ENCODE data around the gene ZNHIT2.

ZNHIT2 gene

DNA sequence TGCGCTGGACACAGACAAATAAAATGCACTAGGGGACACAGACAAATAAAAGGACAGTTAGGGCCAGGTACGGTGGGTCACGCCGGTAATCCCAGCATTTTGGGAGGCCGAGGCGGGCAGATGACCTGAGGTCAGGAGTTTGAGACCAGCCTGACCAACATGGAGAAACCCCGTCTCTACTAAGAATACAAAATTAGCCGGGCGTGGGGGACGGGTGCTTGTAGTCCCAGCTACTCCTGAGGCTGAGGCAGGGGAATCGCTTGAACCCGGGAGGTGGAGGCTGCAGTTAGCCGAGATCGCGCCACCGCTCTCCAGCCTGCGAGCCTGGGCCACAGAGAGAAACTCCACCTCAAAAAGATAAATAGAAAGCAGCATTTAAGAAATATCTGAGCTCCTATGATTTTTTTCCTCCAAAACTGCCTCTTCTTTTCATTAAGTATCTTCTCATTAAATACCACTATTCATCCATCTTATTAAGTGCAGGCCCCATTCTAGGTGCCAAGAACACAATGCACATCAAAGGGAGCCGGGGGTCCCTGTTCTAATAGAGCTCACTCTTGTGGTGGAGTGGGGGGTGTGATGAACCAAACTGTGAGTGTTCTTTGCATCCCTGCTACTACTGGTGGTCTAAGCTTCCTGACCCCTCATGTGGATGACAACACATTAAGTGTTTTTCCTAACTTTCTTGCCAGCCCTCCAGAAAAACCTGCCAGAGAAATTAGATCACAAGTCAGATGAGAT, 766 bp upstream of the ZNHIT2 start:
- Histone ChIP-seq H3K4me3 (replicated peaks; ENCODE audit: insufficient read depth, low read length) (no peak overlapping the region), H3K27me3 (ENCODE audit: insufficient read depth, poor library complexity, severe bottlenecking) (no peaks in the 10 kb centered on the region), H3K27ac (replicated peaks) (no peak overlapping the region)
- DNase-seq (ENCODE audit: low read depth in 1 of 2, low spot score in 1 of 2), result no peak
- TF ChIP-seq POLR2AphosphoS5 (IDR thresholded peaks at IDR 0.05; ENCODE audit: low read depth), result no peak
- TF ChIP-seq SPI1 (IDR thresholded peaks at IDR 0.05; ENCODE audit: borderline replicate concordance, low read depth), result no peak
- TF ChIP-seq, protein P1, sequence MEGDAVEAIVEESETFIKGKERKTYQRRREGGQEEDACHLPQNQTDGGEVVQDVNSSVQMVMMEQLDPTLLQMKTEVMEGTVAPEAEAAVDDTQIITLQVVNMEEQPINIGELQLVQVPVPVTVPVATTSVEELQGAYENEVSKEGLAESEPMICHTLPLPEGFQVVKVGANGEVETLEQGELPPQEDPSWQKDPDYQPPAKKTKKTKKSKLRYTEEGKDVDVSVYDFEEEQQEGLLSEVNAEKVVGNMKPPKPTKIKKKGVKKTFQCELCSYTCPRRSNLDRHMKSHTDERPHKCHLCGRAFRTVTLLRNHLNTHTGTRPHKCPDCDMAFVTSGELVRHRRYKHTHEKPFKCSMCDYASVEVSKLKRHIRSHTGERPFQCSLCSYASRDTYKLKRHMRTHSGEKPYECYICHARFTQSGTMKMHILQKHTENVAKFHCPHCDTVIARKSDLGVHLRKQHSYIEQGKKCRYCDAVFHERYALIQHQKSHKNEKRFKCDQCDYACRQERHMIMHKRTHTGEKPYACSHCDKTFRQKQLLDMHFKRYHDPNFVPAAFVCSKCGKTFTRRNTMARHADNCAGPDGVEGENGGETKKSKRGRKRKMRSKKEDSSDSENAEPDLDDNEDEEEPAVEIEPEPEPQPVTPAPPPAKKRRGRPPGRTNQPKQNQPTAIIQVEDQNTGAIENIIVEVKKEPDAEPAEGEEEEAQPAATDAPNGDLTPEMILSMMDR (IDR thresholded peaks at IDR 0.05; ENCODE audit: insufficient read depth, low read length), result no peak
- no peak for TF ChIP-seq GABPA (IDR thresholded peaks at IDR 0.05; ENCODE audit: low read depth)
- TF ChIP-seq, protein P2, sequence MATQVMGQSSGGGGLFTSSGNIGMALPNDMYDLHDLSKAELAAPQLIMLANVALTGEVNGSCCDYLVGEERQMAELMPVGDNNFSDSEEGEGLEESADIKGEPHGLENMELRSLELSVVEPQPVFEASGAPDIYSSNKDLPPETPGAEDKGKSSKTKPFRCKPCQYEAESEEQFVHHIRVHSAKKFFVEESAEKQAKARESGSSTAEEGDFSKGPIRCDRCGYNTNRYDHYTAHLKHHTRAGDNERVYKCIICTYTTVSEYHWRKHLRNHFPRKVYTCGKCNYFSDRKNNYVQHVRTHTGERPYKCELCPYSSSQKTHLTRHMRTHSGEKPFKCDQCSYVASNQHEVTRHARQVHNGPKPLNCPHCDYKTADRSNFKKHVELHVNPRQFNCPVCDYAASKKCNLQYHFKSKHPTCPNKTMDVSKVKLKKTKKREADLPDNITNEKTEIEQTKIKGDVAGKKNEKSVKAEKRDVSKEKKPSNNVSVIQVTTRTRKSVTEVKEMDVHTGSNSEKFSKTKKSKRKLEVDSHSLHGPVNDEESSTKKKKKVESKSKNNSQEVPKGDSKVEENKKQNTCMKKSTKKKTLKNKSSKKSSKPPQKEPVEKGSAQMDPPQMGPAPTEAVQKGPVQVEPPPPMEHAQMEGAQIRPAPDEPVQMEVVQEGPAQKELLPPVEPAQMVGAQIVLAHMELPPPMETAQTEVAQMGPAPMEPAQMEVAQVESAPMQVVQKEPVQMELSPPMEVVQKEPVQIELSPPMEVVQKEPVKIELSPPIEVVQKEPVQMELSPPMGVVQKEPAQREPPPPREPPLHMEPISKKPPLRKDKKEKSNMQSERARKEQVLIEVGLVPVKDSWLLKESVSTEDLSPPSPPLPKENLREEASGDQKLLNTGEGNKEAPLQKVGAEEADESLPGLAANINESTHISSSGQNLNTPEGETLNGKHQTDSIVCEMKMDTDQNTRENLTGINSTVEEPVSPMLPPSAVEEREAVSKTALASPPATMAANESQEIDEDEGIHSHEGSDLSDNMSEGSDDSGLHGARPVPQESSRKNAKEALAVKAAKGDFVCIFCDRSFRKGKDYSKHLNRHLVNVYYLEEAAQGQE (IDR thresholded peaks at IDR 0.05; ENCODE audit: insufficient replicate concordance, low read depth), result no peak

- Histone ChIP-seq H3K27ac (replicated peaks) (peak overlapping the region; percentile 83), H3K4me3 (replicated peaks; ENCODE audit: insufficient read depth, low read length) (peak overlapping the region; percentile 86), H3K27me3 (ENCODE audit: insufficient read depth, poor library complexity, severe bottlenecking) (no peaks in the 10 kb centered on the region)
- TF ChIP-seq POLR2AphosphoS5 (IDR thresholded peaks at IDR 0.05; ENCODE audit: low read depth) (peak; percentile 55; the same call in 1 of the 2 replicates), GABPA (IDR thresholded peaks at IDR 0.05; ENCODE audit: low read depth) (0 out of 2 replicates have a peak, but pooled peaks have one; percentile 19), SPI1 (IDR thresholded peaks at IDR 0.05; ENCODE audit: borderline replicate concordance, low read depth) (no peak)
- TF ChIP-seq, protein P2 (IDR thresholded peaks at IDR 0.05; ENCODE audit: insufficient replicate concordance, low read depth), result no peak
- TF ChIP-seq, protein P1 (IDR thresholded peaks at IDR 0.05; ENCODE audit: insufficient read depth, low read length), result no peak
- peak; percentile 51 to 64 for DNase-seq (ENCODE audit: low read depth in 1 of 2, low spot score in 1 of 2)
Measured at GRCh38 chr11:65116370-65117205, 913 bp downstream of the ZNHIT2 start.

- Histone ChIP-seq H3K27ac (replicated peaks) (no peak overlapping the region), H3K27me3 (ENCODE audit: insufficient read depth, poor library complexity, severe bottlenecking) (no peaks in the 10 kb centered on the region), H3K4me3 (replicated peaks; ENCODE audit: insufficient read depth, low read length) (no peak overlapping the region)
- no peak for TF ChIP-seq SPI1 (IDR thresholded peaks at IDR 0.05; ENCODE audit: borderline replicate concordance, low read depth)
- TF ChIP-seq, protein P2 (IDR thresholded peaks at IDR 0.05; ENCODE audit: insufficient replicate concordance, low read depth), result no peak
- no peak for TF ChIP-seq GABPA (IDR thresholded peaks at IDR 0.05; ENCODE audit: low read depth)
- no peak for TF ChIP-seq POLR2AphosphoS5 (IDR thresholded peaks at IDR 0.05; ENCODE audit: low read depth)
- TF ChIP-seq, protein P1 (IDR thresholded peaks at IDR 0.05; ENCODE audit: insufficient read depth, low read length), result no peak
- DNase-seq (ENCODE audit: low read depth in 1 of 2, low spot score in 1 of 2), result no peak
Measured at GRCh38 chr11:65115361-65116082, 2.0 kb downstream of the ZNHIT2 start.

Measured in HL-60 (cell line).